Gastroesophageal sphincter (tissue), 4 donors: Measurements from ENCODE around the gene TWIST2. TPM values are rescaled to one million over a fixed set of nuclear protein-coding genes. Genes with fewer than 3 reads are reported as not detected.

Experiments
- ATAC-seq: fragments of 150-250 bp; one replicate; pipeline ENCODE4 v1.9.1; 2016; ENCODE audit warnings: mild to moderate bottlenecking, moderate library complexity
- H3K27ac ChIP-seq, 4 donors: fragments of 200-600 bp; sonication (generic) in 3 of 4; 1 replicate in 3 of 4; 2 replicates in 1 of 4; pipeline ENCODE4 v1.5.1; 2016 to 2019
- H3K27me3 ChIP-seq: fragments of 200-600 bp; sonication (generic); one replicate; pipeline ENCODE4 v1.5.1; 2019
- H3K36me3 ChIP-seq, 2 donors: fragments of 200-600 bp; sonication (generic); one replicate each; pipeline ENCODE4 v1.5.1; 2019; ENCODE audit warnings: control low read depth in 1 of 2
- H3K4me1 ChIP-seq, 3 donors: fragments of 200-600 bp; sonication (generic); 1 replicate in 2 of 3; 2 replicates in 1 of 3; pipeline ENCODE4 v1.5.1; 2016 to 2019; ENCODE audit warnings: control low read depth in 2 of 3
- H3K4me3 ChIP-seq, 2 donors: fragments of 200-600 bp; sonication (generic); one replicate each; pipeline ENCODE4 v1.5.1; 2019; ENCODE audit warnings: mild to moderate bottlenecking in 1 of 2, moderate library complexity in 1 of 2
- H3K9me3 ChIP-seq, 3 donors: fragments of 200-600 bp; sonication (generic); one replicate each; pipeline ENCODE4 v1.5.1; 2017 to 2019; ENCODE audit warnings: control low read depth in 2 of 3
- EP300 ChIP-seq: sonication (generic); formaldehyde crosslinking; IDR thresholded peaks from one replicate; pipeline ENCODE4 v1.6.1; 2017; ENCODE audit warnings: antibody characterized with exemption, mild to moderate bottlenecking
- POLR2A ChIP-seq, 2 donors: fragments of 450-650 bp; IDR thresholded peaks; one replicate each; pipeline ENCODE4 v1.6.1; 2017; ENCODE audit warnings: antibody characterized with exemption in 2 of 2, mild to moderate bottlenecking in 2 of 2, moderate library complexity in 1 of 2
- POLR2AphosphoS5 ChIP-seq: sonication (generic); formaldehyde crosslinking; IDR thresholded peaks from one replicate; pipeline ENCODE4 v1.6.1; 2017; ENCODE audit warnings: antibody characterized with exemption
- WGBS, 2 donors: methylation state at CpG; one replicate each; pipeline ENCODE4 v1.1.5; 2018; ENCODE audit warnings: low coverage in 1 of 2; 5-methylcytosine and 5-hydroxymethylcytosine counted together
- total RNA-seq, 4 donors: library from RNA; depleted of rRNA; stranded (reverse); fragments of >200 nt; gene quantifications; one replicate each; pipeline ENCODE4 v1.1.0, GENCODE V29; 2016
- TF ChIP-seq, protein P1 (sequence below), 4 experiments: fragments of 200-600 bp in 2 of 4; fragments of 450-650 bp in 2 of 4; sonication (generic) in 1 of 4; IDR thresholded peaks; one replicate each; pipeline ENCODE4 v1.5.1; 2017 to 2019; ENCODE audit warnings: antibody characterized with exemption in 4 of 4, mild to moderate bottlenecking in 2 of 4, moderate library complexity in 2 of 4

The TWIST2 gene
- total RNA-seq, 4 donors from 2014 or later: 17.7 to 69.6 (median 45.2) TPM

DNA sequence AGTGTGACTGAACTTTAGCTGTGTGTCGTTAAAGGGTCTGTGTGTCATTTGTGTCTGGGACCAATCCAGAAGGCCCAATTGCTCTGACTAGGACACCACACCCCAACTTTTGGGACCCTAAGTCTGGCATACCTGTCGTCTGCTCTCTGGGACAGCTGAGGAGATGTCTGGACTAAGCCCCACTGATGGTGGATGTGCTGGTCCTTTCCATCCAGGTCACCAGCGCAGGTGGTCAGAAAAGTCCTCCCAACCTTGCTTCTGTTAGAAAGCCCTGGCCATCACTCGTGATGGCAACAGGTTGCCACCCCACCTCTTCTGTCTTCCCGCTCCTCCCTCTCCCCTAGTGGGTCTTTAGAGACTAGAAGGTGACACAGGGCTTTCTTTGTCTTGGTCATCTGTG is 37.6 kb upstream of the TWIST2 start:
- no peak overlapping the region for H3K4me3 ChIP-seq
- WGBS, 2 donors: 91 to 100% methylated on average over 3 to 5 of the region's 5 CpGs
- no peaks in the 10 kb centered on the region for H3K36me3 ChIP-seq
- no peak overlapping the region for H3K27ac ChIP-seq
- H3K27me3 ChIP-seq: peaks cover 14% of the 10 kb centered on the region
- ATAC-seq: no peak
- no peaks in the 10 kb centered on the region for H3K4me1 ChIP-seq
- no peak for TF ChIP-seq EP300
- TF ChIP-seq, protein P1, sequence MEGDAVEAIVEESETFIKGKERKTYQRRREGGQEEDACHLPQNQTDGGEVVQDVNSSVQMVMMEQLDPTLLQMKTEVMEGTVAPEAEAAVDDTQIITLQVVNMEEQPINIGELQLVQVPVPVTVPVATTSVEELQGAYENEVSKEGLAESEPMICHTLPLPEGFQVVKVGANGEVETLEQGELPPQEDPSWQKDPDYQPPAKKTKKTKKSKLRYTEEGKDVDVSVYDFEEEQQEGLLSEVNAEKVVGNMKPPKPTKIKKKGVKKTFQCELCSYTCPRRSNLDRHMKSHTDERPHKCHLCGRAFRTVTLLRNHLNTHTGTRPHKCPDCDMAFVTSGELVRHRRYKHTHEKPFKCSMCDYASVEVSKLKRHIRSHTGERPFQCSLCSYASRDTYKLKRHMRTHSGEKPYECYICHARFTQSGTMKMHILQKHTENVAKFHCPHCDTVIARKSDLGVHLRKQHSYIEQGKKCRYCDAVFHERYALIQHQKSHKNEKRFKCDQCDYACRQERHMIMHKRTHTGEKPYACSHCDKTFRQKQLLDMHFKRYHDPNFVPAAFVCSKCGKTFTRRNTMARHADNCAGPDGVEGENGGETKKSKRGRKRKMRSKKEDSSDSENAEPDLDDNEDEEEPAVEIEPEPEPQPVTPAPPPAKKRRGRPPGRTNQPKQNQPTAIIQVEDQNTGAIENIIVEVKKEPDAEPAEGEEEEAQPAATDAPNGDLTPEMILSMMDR (IDR thresholded peaks at IDR 0.05): no peak
- TF ChIP-seq POLR2A (IDR thresholded peaks at IDR 0.05): no peak
- no peak for TF ChIP-seq POLR2AphosphoS5
- H3K9me3 ChIP-seq: peaks cover 0 to 19% (median 0%) of the 10 kb centered on the region in 3 donors

- H3K4me3 ChIP-seq: no peak overlapping the region
- no peaks in the 10 kb centered on the region for H3K4me1 ChIP-seq
- 56 to 70% methylated on average over 4 of the region's 4 CpGs for WGBS, 2 donors
- TF ChIP-seq POLR2A (IDR thresholded peaks at IDR 0.05): no peak
- no peak for TF ChIP-seq POLR2AphosphoS5
- no peak for TF ChIP-seq EP300
- TF ChIP-seq, protein P1 (IDR thresholded peaks at IDR 0.05): no peak
- no peaks in the 10 kb centered on the region for H3K36me3 ChIP-seq
- ATAC-seq: no peak
- peaks cover 20% of the 10 kb centered on the region for H3K27me3 ChIP-seq
- no peak overlapping the region for H3K27ac ChIP-seq
- H3K9me3 ChIP-seq: peaks cover 0 to 19% (median 0%) of the 10 kb centered on the region in 3 donors
Measured at GRCh38 chr2:238811293-238811692, 36.6 kb upstream of the TWIST2 start.

- no peak overlapping the region for H3K27ac ChIP-seq
- TF ChIP-seq, protein P1 (IDR thresholded peaks at IDR 0.05): no peak
- no peak for TF ChIP-seq POLR2A (IDR thresholded peaks at IDR 0.05)
- H3K9me3 ChIP-seq: peaks cover 0 to 19% (median 0%) of the 10 kb centered on the region in 3 donors
- H3K4me1 ChIP-seq: no peaks in the 10 kb centered on the region
- ATAC-seq: no peak
- no peaks in the 10 kb centered on the region for H3K36me3 ChIP-seq
- peaks cover 24% of the 10 kb centered on the region for H3K27me3 ChIP-seq
- WGBS, 2 donors: 84 to 85% methylated on average over 5 of the region's 5 CpGs
- no peak overlapping the region for H3K4me3 ChIP-seq
Measured at GRCh38 chr2:238811759-238812158, 36.1 kb upstream of the TWIST2 start.

GRCh38 chr2:238813109-238813508 is 34.8 kb upstream of the TWIST2 start:
- Histone ChIP-seq H3K36me3 (no peaks in the 10 kb centered on the region), H3K27me3 (peaks cover 38% of the 10 kb centered on the region), H3K27ac (no peak overlapping the region), H3K4me3 (no peak overlapping the region), H3K4me1 (no peaks in the 10 kb centered on the region), H3K9me3 (peaks cover 0 to 18% (median 0%) of the 10 kb centered on the region in 3 donors)
- 63 to 88% methylated on average over 3 to 5 of the region's 8 CpGs for WGBS, 2 donors
- TF ChIP-seq POLR2A (IDR thresholded peaks at IDR 0.05) (no peak), EP300 (no peak), POLR2AphosphoS5 (no peak)
- TF ChIP-seq, protein P1 (IDR thresholded peaks at IDR 0.05): no peak
- no peak for ATAC-seq

DNA sequence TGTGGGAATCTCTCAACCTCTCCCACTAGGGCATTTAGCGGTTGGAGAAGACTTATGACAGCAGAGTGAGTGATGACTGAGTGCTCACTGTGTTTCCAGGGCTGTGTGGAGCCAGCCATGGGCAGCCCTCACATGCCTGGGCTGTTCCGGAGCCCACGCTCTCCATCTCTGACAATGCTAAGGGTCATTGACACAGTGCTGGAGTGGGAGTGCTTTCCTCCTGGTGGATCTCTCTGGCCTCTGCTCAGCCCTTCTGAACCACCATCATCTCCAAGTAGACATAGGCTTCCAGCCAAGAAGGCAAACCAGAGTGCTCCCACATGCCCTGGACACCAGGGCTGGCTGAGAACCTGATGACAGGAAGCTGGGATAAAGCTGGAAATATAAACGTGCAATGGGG is 33.1 kb upstream of the TWIST2 start:
- no peak for ATAC-seq
- H3K27me3 ChIP-seq: peaks cover 43% of the 10 kb centered on the region
- WGBS, 2 donors: 48 to 76% methylated on average over 2 to 3 of the region's 4 CpGs
- H3K9me3 ChIP-seq: peaks cover 0 to under 1% (median 0%) of the 10 kb centered on the region in 3 donors
- TF ChIP-seq POLR2A (IDR thresholded peaks at IDR 0.05) (no peak), EP300 (no peak), POLR2AphosphoS5 (no peak)
- TF ChIP-seq, protein P1 (IDR thresholded peaks at IDR 0.05): no peak
- no peak overlapping the region for H3K27ac ChIP-seq
- H3K4me1 ChIP-seq: no peaks in the 10 kb centered on the region
- H3K4me3 ChIP-seq: no peak overlapping the region
- H3K36me3 ChIP-seq: no peaks in the 10 kb centered on the region
